ENCODE data around the gene TTC9C. TPM values are rescaled to one million over a fixed set of nuclear protein-coding genes. Genes with fewer than 3 reads are reported as not detected.

The TTC9C gene
- total and polyA plus RNA-seq, 2 donors (not counting 3 experiments of a cell fraction or from before 2014, with no cell fraction given) = 27.4 to 43.5 TPM

DNA sequence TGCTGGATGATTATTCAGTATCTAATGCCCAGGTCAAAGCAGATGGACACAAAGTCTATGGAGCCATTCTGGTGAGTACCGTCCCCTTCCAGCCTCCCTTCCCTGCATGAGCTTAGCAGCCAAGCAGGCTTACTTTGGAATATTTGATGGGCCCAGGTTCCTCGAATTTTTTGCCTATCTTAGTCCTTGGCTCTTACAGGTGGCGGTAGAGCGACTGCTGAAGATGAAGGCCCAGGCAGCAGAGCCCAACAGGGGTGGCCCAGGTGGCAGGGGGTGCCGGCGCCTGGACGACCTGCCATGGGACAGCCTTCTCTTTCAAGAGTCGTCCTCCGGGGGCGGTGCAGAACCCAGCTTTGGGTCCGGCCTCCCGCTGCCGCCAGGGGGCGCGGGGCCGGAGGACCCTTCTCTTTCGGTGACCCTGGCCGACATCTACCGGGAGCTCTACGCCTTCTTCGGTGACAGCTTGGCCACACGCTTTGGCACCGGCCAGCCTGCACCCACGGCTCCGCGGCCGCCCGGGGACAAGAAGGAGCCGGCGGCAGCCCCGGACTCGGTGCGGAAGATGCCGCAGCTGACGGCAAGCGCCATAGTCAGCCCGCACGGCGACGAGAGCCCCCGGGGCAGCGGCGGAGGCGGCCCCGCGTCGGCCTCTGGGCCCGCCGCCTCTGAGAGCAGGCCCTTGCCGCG, 58.2 kb downstream of the TTC9C start:
- BruUV-seq (replicated peaks) = no TSS peak

More for the DNA sequence above, 58.2 kb downstream of the TTC9C start:
- H3K4me3 ChIP-seq (replicated peaks in 1 of 3; ENCODE audit: insufficient read depth in 1 of 3, low read depth in 1 of 3, low read length in 3 of 3) = peak overlapping the region; percentile 1 to 95 (median 43)
- peak overlapping the region; percentile 61 for H2AFZ ChIP-seq (ENCODE audit: low read depth, low read length)
- POLR2A ChIA-PET = interaction anchor here (0.6 to 2.8 kb wide), 7 partner anchors 11 to 123 kb away, joined by 3 to 33 read pairs (median 5); partner anchors contain the start of genes SLC3A2, STX5 and ZBTB3
- H3K79me2 ChIP-seq (ENCODE audit: control insufficient read depth, insufficient read depth, low read length) = peaks cover 26% of the 10 kb centered on the region
- H4K20me1 ChIP-seq (replicated peaks; ENCODE audit: control insufficient read depth, extremely low read depth, insufficient read depth, low read length) = no peaks in the 10 kb centered on the region
- no peaks in the 10 kb centered on the region for H3K27me3 ChIP-seq (ENCODE audit: control insufficient read depth in 2 of 2, insufficient read depth in 2 of 2, low read length in 2 of 2)
- H3K9me3 ChIP-seq (replicated peaks; ENCODE audit: control insufficient read depth, insufficient read depth, low read length) = no peaks in the 10 kb centered on the region
- CTCF ChIA-PET = interaction anchor here (0.6 to 3.1 kb wide), 47 partner anchors 9 to 391 kb away, joined by 3 to 105 read pairs (median 7); partner anchors contain the start of genes C11orf98, CSKMT, HNRNPUL2 and POLR2G
- peaks cover 0 to 15% of the 10 kb centered on the region in 2 experiments for H3K36me3 ChIP-seq (ENCODE audit: control insufficient read depth in 2 of 2, extremely low read depth in 1 of 2, insufficient read depth in 2 of 2, low read length in 2 of 2)
- DNase-seq (ENCODE audit: low read depth, low spot score) = peak; percentile 86
- peak overlapping the region; percentile 68 for H3K4me2 ChIP-seq (ENCODE audit: insufficient read depth, low read length)
- H3K27ac ChIP-seq (ENCODE audit: insufficient read depth, low read depth, low read length) = peak overlapping the region; percentile 32
- intact Hi-C loops (cut with micrococcal nuclease) (loop anchor here (1.0 to 2.0 kb wide), 8 partner anchors 15 to 95 kb away; partner anchors contain the start of genes NXF1, POLR2G, STX5 and TAF6L), dilution Hi-C loops (cut with MboI; ENCODE audit: extremely low pct_ligation_motif_present, low sequenced_read_pairs) (no loop called here)
- peak; percentile 63 for FAIRE-seq
- peak overlapping the region; percentile 75 for H3K9ac ChIP-seq (replicated peaks; ENCODE audit: extremely low read depth, insufficient read depth, low read length)
- no peaks in the 10 kb centered on the region for H3K9me1 ChIP-seq (replicated peaks; ENCODE audit: control insufficient read depth, extremely low read depth, insufficient read depth, low read length)
- no peak for TF ChIP-seq POLR2A (IDR thresholded peaks at IDR 0.05; ENCODE audit: low read depth, low read length)
- TF ChIP-seq JUN (IDR thresholded peaks at IDR 0.05; ENCODE audit: borderline replicate concordance, insufficient read depth, insufficient read length, low read depth) = no peak
- TF ChIP-seq, protein P1, sequence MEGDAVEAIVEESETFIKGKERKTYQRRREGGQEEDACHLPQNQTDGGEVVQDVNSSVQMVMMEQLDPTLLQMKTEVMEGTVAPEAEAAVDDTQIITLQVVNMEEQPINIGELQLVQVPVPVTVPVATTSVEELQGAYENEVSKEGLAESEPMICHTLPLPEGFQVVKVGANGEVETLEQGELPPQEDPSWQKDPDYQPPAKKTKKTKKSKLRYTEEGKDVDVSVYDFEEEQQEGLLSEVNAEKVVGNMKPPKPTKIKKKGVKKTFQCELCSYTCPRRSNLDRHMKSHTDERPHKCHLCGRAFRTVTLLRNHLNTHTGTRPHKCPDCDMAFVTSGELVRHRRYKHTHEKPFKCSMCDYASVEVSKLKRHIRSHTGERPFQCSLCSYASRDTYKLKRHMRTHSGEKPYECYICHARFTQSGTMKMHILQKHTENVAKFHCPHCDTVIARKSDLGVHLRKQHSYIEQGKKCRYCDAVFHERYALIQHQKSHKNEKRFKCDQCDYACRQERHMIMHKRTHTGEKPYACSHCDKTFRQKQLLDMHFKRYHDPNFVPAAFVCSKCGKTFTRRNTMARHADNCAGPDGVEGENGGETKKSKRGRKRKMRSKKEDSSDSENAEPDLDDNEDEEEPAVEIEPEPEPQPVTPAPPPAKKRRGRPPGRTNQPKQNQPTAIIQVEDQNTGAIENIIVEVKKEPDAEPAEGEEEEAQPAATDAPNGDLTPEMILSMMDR (IDR thresholded peaks at IDR 0.05; ENCODE audit: extremely low read depth in 1 of 2, insufficient read depth in 1 of 2, low read depth in 1 of 2, low read length in 2 of 2) = peak; percentile 99 to 100
- TF ChIP-seq MAX (IDR thresholded peaks at IDR 0.05; ENCODE audit: insufficient read depth, insufficient read length) = no peak
- peaks cover 11% of the 10 kb centered on the region for H3K4me1 ChIP-seq (ENCODE audit: control insufficient read depth, extremely low read depth, insufficient read depth, low read length)
